Psoas muscle (tissue), 8 donors: Measurements from ENCODE around the gene DEDD. TPM values are rescaled to one million over a fixed set of nuclear protein-coding genes. Genes with fewer than 3 reads are reported as not detected.

Experiments
- ATAC-seq, 4 donors: fragments of 200-7000 bp; cut with Tn5 transposase; one replicate each; pipeline ENCODE4 v1.9.1; 2020; ENCODE audit warnings: moderate library complexity in 3 of 4, mild to moderate bottlenecking in 2 of 4
- DNase-seq, 2 donors: peaks; one replicate each; pipeline ENCODE4 v3.0.0-alpha.2; 2020
- H3K27ac ChIP-seq: fragments of 200-600 bp; one replicate; pipeline ENCODE4 v1.8.0; 2022
- H3K27me3 ChIP-seq, 3 donors: fragments of 200-600 bp in 1 of 3; one replicate each; pipeline versions ENCODE4 v1.6.1 to v1.8.0; 2013 to 2022; ENCODE audit warnings: low read length in 2 of 3, mild to moderate bottlenecking in 2 of 3, moderate library complexity in 1 of 3; ENCODE audit not compliant: insufficient read depth in 3 of 3
- H3K36me3 ChIP-seq, 2 donors: fragments of 200-600 bp in 1 of 2; one replicate each; pipeline versions ENCODE4 v1.6.1 to v1.8.0; 2013 to 2022; ENCODE audit warnings: low read depth in 1 of 2, mild to moderate bottlenecking in 1 of 2, moderate library complexity in 1 of 2; ENCODE audit not compliant: insufficient read depth in 1 of 2
- H3K4me1 ChIP-seq: fragments of 200-600 bp; one replicate; pipeline ENCODE4 v1.8.0; 2022
- H3K4me3 ChIP-seq: fragments of 200-600 bp; one replicate; pipeline ENCODE4 v1.8.0; 2022; ENCODE audit warnings: mild to moderate bottlenecking
- H3K9me3 ChIP-seq: fragments of 200-600 bp; one replicate; pipeline ENCODE4 v1.8.0; 2022
- WGBS, 3 donors: extraction: QIAGEN DNeasy Blood & Tissue Kit; methylation state at CpG; one replicate each; pipeline versions ENCODE4 v1.1.6 to v1.1.7; 2013; 5-methylcytosine and 5-hydroxymethylcytosine counted together
- intact Hi-C, 2 donors: fragments of 100-400 bp; cut with DNase I; formaldehyde crosslinking; loops; one replicate each; pipeline versions ENCODE4 v1.11.0 to v1.14.2; 2022
- polyA plus RNA-seq, 3 donors: library from polyadenylated mRNA; stranded (reverse); fragments of 200-250 nt; gene quantifications; one replicate each; pipeline ENCODE4 v1.2.3, GENCODE V29; 2013
- total RNA-seq, 4 donors: library from RNA; stranded (reverse); fragmentation: NEBNext Ultra II Directional in 2 of 4; extraction: Animal tissue kit (Norgen Biotek cat#: 25700) in 2 of 4; gene quantifications; one replicate each; pipeline versions ENCODE4 v1.2.1 to v1.2.4, GENCODE V29; 2021 to 2023
- TF ChIP-seq, protein P1 (sequence below): fragments of 200-600 bp; IDR thresholded peaks from one replicate; pipeline ENCODE4 v1.8.0; 2022; ENCODE audit warnings: antibody characterized with exemption
- donor health status: healthy with polysubstance abuse.
- donor health status: DM: no; HTN: no; CAD: no; lungs with moderate emphysema.
- donor health status: Bipolar disorder and iron deficiency.
- donor health status: healthy.
- donor health status: DM: yes; HTN: yes; CAD: no.
- donor health status: DM: no; HTN: no; CAD: no.
- donor health status: DM: no; HTN: no; CAD: no.
- donor health status: DM: yes; HTN: yes; CAD: no.

DEDD gene
- total and polyA plus RNA-seq, 7 donors = 30.4 to 70.8 (median 57.7) TPM

- H3K27me3 ChIP-seq = no peaks in the 10 kb centered on the region
- TF ChIP-seq, protein P1, sequence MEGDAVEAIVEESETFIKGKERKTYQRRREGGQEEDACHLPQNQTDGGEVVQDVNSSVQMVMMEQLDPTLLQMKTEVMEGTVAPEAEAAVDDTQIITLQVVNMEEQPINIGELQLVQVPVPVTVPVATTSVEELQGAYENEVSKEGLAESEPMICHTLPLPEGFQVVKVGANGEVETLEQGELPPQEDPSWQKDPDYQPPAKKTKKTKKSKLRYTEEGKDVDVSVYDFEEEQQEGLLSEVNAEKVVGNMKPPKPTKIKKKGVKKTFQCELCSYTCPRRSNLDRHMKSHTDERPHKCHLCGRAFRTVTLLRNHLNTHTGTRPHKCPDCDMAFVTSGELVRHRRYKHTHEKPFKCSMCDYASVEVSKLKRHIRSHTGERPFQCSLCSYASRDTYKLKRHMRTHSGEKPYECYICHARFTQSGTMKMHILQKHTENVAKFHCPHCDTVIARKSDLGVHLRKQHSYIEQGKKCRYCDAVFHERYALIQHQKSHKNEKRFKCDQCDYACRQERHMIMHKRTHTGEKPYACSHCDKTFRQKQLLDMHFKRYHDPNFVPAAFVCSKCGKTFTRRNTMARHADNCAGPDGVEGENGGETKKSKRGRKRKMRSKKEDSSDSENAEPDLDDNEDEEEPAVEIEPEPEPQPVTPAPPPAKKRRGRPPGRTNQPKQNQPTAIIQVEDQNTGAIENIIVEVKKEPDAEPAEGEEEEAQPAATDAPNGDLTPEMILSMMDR = no peak
- no peak for ATAC-seq
- no peak overlapping the region for H3K27ac ChIP-seq
- no peaks in the 10 kb centered on the region for H3K9me3 ChIP-seq
- no peak overlapping the region for H3K4me3 ChIP-seq
- 92 to 93% (median 92%) methylated on average over 2 of the region's 2 CpGs for WGBS, 3 donors
- peaks cover 7% of the 10 kb centered on the region for H3K4me1 ChIP-seq
- intact Hi-C loops = loop anchor here (2.0 to 10.0 kb wide), 4 partner anchors 54 to 371 kb away; no protein-coding TSS in a partner anchor
- DNase-seq = peak in 1 of 2 donors; percentile 7
- H3K36me3 ChIP-seq = peaks cover 6 to 21% of the 10 kb centered on the region in 2 donors
Observed at GRCh38 chr1:161096015-161096414, 36.5 kb downstream of the DEDD start.

DNA sequence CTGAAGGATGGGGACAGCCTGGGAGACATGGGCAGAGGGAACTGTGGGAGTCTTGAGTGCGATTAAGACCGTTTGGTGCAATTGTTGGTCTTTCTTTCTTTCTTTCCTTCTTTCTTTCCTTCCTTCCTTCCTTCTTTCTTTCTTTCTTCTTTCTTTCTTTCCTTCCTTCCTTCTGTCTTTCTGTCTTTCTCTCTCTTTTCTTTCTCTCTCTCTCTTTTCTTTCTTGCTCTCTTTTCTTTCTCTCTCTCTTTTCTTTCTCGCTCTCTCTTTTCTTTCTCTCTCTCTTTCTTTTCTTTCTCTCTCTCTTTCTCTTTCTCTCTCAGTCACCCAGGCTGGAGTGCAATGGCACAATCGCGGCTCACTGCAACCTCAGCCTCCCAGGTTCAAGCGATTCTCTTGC is 37.2 kb downstream of the DEDD start:
- intact Hi-C loops = loop anchor here (5.0 to 10.0 kb wide), 3 partner anchors 53 to 370 kb away; no protein-coding TSS in a partner anchor
- Histone ChIP-seq H3K36me3 (peaks cover 6 to 13% of the 10 kb centered on the region in 2 donors), H3K27ac (no peak overlapping the region), H3K9me3 (no peaks in the 10 kb centered on the region), H3K4me1 (peaks cover 7% of the 10 kb centered on the region), H3K4me3 (no peak overlapping the region), H3K27me3 (no peaks in the 10 kb centered on the region)
- DNase-seq (peak in 1 of 2 donors; percentile 2), ATAC-seq (no peak)
- TF ChIP-seq, protein P1 = no peak
- 91 to 95% (median 93%) methylated on average over 6 of the region's 6 CpGs for WGBS, 3 donors

- peaks cover 0 to 5% of the 10 kb centered on the region in 2 donors for H3K36me3 ChIP-seq
- intact Hi-C loops = loop anchor here (10.0 kb wide), 2 partner anchors 260 to 370 kb away; no protein-coding TSS in a partner anchor
- peaks cover 7% of the 10 kb centered on the region for H3K4me1 ChIP-seq
- H3K9me3 ChIP-seq = no peaks in the 10 kb centered on the region
- DNase-seq (no peak), ATAC-seq (no peak)
- no peaks in the 10 kb centered on the region for H3K27me3 ChIP-seq
- H3K4me3 ChIP-seq = no peak overlapping the region
- H3K27ac ChIP-seq = no peak overlapping the region
- TF ChIP-seq, protein P1 = no peak
- 89 to 99% (median 97%) methylated on average over 14 of the region's 14 CpGs for WGBS, 3 donors
Observed at GRCh38 chr1:161094481-161094880, 38.0 kb downstream of the DEDD start.

DNA sequence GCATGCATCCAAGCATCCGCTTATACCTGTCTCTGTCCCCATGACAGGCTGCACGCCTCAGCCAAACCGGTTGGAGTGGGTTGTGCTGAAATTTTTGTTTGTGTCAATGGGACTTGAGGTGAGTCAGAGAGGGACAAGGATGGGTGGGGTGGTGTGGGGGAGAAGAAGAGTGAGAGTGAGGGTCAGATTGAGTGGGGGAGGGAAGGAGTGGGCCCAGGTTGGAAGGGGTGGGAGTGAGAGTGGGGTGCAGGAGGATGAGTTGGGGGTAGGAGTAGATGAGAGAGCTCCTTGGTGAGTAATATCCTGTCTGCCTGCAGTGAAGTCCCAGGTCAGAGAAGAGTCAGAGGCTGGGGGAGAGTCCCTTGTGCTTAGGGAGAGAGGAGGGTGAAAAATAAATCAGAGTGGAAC is 39.8 kb downstream of the DEDD start:
- H3K36me3 ChIP-seq = no peaks in the 10 kb centered on the region
- H3K4me1 ChIP-seq = peaks cover 7% of the 10 kb centered on the region
- TF ChIP-seq, protein P1 = no peak
- no peaks in the 10 kb centered on the region for H3K27me3 ChIP-seq
- H3K9me3 ChIP-seq = no peaks in the 10 kb centered on the region
- no peak for ATAC-seq
- intact Hi-C loops = loop anchor here (10.0 kb wide), 2 partner anchors 258 to 368 kb away; no protein-coding TSS in a partner anchor
- H3K27ac ChIP-seq = no peak overlapping the region
- H3K4me3 ChIP-seq = no peak overlapping the region
- 80 to 90% (median 86%) methylated on average over 3 of the region's 3 CpGs for WGBS, 3 donors
- peak in 1 of 2 donors; percentile 16 for DNase-seq
